HG02610 (cell line): ENCODE measurements around the gene SLC39A9.
"Not testable (repeated sequence)": the region's sequence is repeated elsewhere in the genome, so short reads cannot be mapped to it uniquely, and the experiment has no call there.

Experiments
- ATAC-seq: cut with Tn5 transposase; IDR thresholded peaks from one replicate; pipeline ENCODE4 v1.9.1; 2021; ENCODE audit warnings: mild to moderate bottlenecking, moderate library complexity; ENCODE audit not compliant: unreplicated experiment

The SLC39A9 gene

GRCh38 chr14:69366761-69367160, 31.7 kb upstream of the SLC39A9 start:
- ATAC-seq = no peak

DNA sequence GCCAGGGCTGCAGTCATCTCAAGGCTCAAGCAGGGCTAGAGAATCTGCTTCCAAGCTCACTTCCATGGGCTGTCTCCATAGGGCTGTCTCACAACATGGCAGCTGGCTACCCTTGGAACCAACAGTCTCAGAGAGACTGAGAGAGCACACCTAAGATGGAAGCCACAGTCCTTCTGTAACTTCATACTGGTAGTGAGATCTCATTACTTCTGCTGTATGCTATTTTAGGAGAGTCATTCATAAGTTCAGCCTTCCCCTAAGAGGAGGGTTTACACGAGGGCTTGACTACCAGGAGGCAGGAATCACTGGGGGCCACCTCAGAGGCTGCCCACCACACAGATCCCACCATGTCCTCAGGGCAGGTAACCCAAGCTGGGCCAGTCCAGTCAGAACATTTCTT, 30.1 kb upstream of the SLC39A9 start:
- ATAC-seq = no peak

DNA sequence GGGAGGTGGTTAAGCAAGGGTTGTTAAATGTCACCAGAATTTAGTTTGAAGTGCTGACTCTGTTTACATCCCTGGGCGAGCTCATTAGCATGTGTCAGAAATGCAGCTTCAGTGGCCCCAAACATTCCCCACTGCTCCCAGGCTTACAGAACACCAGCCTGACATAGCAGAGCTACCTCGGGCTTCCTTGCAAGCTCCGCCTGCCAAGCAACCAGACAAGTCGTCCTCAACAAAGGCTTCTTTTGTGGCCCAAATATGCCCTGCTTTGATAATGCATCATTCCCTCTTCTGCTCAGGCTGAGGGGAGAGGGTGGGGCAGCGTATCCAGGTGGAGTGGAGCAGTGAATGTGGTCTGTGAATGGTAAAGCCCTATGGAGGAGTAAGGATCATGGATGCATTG, 28.4 kb upstream of the SLC39A9 start:
- ATAC-seq = no peak

DNA sequence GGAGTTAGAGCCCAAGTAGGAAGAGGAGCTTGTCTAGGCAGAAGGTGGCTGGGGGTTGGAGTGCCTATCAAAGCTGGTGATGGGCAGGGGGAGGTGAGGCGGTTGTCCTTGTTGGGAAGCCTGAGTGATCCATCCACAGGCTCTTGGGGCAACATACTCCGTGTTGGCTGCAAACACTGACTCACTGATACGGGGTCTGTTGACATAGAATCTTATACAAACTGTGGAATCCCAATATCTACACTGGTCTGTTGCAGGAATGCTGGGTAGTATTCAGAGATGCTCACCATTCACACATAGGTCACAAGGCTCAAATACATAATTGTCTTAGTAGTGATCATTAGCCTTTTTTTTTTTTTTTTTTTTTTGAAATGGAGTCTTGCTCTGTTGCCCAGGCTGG, 26.3 kb upstream of the SLC39A9 start:
- no peak for ATAC-seq

- no peak for ATAC-seq
Observed at GRCh38 chr14:69373104-69373503, 25.4 kb upstream of the SLC39A9 start.

- no peak for ATAC-seq
Observed at GRCh38 chr14:69374235-69374634, 24.3 kb upstream of the SLC39A9 start.

DNA sequence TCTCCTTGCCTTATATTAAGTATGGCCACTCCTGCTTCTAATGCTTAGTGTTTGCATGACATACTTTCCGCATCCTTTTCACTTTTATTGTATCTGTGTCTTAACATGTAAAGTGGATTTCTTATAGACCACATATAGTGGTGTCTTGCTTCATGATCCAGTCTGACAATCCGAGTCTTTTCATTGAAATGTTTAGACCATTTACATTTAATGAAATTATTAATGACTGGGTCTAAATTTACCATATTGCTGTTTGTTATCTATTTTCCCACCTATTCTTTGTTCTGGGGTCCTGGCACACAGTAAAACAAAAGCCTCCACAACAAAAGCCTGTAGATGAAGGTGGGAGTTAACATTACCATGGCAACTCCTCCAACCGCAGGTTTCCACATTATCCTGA, 23.3 kb upstream of the SLC39A9 start:
- ATAC-seq = no peak

DNA sequence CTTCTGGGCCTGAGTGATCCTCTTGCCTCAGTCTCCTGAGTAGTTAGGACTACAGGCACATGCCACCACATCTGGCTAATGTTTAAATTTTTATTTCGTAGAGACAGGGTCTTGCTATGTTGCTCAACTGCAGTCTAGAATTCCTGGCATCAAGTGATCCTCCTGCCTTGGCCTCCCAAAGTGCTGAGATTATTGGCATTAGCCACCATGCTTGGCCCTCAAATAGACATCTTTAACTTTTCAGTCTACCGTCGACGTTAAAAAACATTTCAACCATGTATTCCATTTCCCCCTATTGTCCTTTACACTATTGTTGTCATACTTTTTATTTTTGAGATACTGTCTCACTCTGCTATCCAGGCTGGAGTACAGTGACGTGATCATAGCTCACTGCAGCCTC, 22.8 kb upstream of the SLC39A9 start:
- no peak for ATAC-seq

- ATAC-seq = no peak
Observed at GRCh38 chr14:69376439-69376838, 22.1 kb upstream of the SLC39A9 start.

DNA sequence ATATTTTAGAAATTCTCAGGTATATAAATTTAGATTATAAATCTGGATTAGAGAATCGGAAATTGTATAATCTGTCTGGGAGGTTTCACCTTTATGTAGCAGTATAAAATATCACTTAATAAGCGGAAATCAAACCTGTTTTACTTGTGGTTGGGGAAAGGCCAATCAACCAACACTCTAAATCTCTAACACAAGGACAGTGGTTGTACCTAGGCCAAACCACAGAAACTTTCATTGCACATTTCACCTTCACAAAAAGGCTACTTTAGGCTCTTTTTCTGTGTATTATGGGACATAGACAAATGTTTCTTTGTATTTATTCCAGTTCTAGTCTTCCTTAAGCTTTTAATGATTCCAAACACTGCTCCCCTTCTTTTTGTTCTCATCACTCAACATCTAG, 20.2 kb upstream of the SLC39A9 start:
- no peak for ATAC-seq

- ATAC-seq = no peak
Observed at GRCh38 chr14:69387311-69387710, 11.2 kb upstream of the SLC39A9 start.

DNA sequence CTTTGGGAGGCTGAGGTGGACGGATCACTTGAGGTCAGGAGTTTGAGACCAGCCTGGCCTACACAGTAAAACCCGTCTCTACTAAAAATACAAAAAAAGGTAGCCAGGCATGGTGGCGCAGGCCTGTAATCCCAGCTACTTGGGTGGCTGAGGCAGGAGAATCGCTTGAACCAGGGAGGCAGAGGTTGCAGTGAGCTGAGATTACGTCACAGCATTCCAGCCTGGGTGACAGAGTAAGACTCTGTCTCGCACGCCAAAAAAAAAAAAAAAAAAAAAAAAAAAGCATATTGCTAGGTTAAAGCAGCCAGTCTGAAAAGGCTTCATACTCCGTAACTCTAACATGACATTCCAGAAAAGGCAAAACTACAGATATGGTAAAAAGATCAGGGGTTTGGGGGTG, 7.1 kb upstream of the SLC39A9 start:
- ATAC-seq = not testable (repeated sequence)

DNA sequence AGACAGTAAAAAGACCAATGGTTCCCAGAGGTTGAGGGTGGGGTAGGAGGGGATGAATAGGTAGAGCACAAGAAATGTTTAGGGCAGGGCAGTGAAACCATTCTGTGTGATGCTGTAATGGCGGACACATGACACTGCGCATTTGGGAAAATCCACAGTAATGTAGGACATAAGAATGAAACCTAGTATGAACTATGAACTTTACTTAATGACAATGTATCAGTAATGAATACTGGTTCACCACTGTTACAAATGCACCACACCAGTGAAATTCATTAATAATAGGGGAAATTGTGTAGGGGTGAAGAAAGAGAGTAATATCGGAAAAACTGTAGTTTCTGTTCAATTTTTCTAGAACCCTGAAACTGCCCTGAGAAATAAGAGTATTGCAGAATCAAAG, 6.0 kb upstream of the SLC39A9 start:
- ATAC-seq = no peak

GRCh38 chr14:69395929-69396328, 2.6 kb upstream of the SLC39A9 start:
- ATAC-seq = no peak

DNA sequence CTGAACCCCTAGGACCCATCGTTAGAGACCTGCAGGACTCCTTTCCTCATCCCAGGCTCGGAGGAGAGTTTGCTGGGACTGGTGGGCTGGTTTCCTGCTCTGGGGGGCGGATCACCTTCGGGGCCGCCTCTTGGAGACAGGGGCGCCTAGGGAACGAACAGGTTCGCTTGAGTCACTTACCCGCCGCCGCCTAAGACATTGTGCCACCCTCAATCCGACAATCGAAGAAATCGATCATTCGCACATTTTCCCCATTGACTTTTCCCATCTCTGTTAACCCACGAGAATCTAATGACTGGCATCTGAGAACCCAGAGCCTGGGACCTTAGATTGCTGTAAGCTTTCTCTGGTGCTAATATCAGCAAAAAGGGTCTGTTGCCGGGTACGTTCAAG, 322 bp downstream of the SLC39A9 start:
- peak; percentile 20 for ATAC-seq

GRCh38 chr14:69399750-69400149, 1.3 kb downstream of the SLC39A9 start:
- ATAC-seq = no peak

DNA sequence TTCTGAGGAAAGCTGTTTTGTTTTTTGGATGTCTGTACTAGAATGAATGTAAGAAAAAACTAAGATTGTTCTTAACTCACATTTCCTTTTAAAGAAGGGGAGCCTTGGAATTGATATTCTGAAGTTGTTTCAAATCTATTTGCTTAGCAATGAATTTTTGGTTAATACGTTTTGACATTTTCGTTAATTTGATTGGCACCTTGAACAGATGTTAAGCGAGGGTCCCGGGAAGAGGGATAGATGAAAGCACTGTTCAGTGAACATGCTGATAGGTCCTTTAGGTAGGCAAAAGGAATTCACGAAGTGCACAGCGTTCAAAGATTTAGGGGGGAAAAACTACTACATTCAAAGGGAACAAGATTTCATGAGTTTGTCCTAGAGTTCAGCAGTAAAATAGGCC, 1.7 kb downstream of the SLC39A9 start:
- ATAC-seq = no peak

DNA sequence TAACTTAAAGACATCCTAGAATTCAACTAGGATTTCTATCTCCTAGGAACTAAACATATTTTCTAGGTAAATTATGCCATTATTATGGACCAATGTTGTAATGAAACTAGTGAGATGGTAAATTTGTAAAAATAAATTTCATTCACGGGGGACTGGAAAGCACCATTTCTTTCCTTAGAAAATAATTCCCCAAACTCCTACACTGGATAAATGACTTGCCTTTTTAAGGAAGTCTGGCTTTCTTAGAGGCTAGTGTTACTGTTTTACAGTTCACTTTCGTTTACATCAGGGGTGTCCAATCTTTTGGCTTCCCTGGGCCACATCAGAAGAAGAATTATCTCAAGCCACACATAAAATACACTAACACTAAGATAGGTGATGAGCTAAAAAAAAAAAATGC, 3.3 kb downstream of the SLC39A9 start:
- ATAC-seq = no peak

GRCh38 chr14:69404478-69404877, 6.0 kb downstream of the SLC39A9 start:
- no peak for ATAC-seq

DNA sequence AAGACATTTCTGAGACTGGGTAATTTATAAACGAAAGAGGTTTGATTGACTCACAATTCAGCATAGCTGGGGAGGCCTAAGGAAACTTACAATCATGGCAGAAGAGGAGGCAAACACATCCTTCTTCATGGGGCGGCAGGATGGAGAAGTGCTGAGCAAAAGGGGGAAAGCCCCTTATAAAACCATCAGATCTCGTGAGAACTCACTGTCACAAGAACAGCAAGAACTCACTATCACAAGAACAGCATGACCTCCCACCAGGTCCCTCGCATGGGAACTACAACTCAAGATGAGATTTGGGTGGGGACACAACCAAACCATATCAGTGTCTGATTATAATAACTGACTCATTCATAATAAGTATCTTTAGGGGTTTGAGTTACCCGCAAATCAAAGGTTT, 6.4 kb downstream of the SLC39A9 start:
- no peak for ATAC-seq

DNA sequence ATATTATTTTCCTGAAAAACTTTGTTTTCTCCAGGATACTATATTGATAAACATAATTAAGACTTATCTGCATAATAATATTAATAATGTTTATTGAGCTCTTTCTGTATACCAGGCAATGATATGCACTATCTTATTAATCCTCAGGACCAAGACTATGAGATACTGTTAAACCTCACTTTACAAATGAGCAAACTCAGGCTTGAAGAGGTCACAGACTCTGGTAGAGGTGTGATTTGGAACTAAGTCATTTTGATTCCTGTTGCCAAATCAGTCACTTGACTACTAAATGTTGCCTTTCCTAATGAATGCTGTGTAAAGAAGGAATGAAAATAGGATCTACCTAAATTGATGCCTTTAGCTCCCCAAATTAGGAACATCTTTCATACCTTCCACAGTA, 7.3 kb downstream of the SLC39A9 start:
- ATAC-seq = no peak

DNA sequence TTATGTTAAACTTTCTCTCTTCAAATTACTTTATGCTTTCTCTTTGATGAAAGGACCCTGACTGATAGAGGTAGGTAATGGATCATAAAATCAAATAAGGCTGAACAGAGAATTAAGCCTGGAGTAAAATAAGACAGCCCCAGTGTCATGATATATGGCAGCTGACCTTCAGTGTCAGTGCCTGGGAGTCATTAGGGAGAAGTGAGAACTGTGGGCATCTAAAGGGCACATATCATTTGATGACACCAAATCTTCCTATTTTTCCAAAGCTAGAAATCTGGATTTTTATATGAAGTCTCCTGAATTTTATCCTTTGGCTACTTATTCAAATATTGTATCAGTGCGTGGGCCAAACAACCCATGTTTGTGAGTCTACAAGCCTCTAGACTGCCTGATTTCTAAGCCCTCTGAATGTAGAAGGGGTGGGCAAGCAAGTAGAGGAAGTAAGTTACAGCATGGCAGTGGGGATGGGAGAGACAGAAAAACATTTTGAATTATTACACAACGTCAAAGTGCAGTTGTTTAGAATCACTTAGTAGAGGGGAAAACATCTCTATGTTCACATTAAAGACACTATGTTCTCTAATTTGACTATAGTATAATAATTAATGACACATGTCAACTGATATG, 10.0 kb downstream of the SLC39A9 start:
- ATAC-seq = no peak

GRCh38 chr14:69413483-69413882, 15.0 kb downstream of the SLC39A9 start:
- ATAC-seq = no peak

GRCh38 chr14:69416087-69416486, 17.6 kb downstream of the SLC39A9 start:
- not testable (repeated sequence) for ATAC-seq
